Effector CD4-positive, alpha-beta T cell (primary cell): ENCODE measurements around the gene PPP1R2C.

Experiments
- DNase-seq: peaks from one replicate; pipeline ENCODE4 v3.0.0-alpha.2; 2020

PPP1R2C gene

DNA sequence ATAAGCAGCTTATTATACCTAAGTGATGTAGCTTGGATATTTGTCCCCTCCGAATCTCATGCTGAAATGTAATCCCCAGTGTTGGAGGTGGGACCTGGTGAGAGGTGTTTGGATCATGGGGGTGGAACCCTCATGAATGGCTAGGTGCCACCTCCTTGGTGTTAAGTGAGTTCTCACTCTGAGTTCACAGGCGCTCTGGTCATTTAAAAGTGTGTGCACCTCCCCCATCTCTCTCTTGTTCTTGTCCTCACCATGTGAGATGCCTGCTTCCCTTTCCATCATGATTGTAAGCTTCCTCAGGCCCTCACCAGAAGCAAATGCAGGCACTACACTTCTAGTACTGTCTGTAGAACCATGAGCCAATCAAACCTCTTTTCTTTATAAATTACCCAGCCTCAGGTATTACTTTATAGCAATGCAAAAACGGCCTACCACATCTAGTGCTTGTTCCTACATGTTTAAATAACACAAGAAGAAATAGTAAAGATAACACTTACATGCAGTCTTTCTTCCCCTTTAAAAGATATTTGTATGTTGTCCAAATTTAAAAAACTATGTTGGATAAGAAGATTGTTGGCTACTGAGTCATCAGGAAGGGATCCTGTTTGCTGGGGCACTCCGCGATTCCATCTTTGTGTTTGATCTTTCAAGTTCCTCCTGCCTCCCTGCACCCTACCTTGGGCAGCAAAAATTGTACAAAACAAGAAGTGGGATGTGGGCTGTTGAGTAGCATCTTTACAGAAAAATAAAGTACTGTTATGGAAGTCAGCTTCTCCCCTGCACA, 29.7 kb downstream of the PPP1R2C start:
- DNase-seq = no peak

DNA sequence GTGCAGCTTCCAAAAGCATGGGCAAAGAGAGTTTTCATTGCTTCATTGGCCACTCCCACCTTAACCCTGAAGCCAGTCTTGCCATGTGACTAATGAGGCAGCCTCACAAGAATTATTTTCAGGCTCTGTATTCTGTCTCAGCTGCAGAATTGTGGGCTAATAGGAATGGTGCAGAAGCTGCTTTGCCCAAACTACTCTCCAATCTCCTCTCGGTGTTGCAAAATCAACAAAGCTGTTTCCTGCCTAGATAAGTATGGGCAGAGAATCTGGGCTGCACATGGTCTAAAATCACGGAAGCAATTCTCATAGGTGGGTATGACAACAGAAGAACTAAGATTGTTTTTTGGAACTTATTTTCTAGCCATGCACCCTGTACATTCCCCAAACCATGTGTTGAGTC, 31.4 kb downstream of the PPP1R2C start:
- no peak for DNase-seq

GRCh38 chrX:42740456-42740855, 37.5 kb downstream of the PPP1R2C start:
- DNase-seq = no peak

- no peak for DNase-seq
Measured at GRCh38 chrX:42739741-42740140, 38.2 kb downstream of the PPP1R2C start.

DNA sequence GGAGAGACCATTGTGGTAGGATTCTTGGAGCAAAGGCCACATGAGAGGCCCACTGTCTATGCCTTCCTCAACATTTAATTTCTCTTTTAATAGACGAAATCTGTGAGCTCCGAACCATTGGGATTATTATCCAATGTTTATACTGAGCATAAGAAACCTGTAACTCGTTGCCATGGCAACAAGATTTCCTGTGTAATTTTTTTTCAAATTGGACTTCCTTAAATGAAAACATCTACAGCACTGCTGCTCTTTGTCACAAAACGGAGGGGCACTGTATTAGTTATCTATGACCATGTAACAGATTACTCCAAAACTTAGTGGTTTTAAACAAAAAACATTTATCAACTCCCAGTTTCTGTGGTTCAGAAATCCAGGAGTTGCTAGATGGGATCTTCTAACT, 38.7 kb downstream of the PPP1R2C start:
- no peak for DNase-seq

DNA sequence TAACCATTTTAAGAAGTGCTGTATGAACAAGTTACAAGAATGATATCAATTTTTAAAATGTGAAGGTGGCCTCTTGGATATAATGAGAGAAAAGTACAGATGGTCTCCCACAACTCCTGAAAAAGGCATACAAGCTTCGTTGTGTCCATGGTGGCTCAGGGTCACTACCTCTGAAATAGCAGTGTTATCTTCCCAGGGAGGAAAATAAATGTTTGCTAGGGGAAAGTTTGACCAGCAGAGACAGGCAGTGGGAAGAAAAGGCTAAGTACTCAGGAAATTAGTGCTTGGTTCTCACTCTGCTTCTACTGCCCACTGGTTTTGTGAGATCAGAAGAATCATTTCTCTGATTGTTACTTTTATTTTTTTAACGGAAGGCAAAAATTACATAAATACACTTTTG, 39.4 kb downstream of the PPP1R2C start:
- no peak for DNase-seq

- no peak for DNase-seq
Measured at GRCh38 chrX:42735250-42735649, 42.7 kb downstream of the PPP1R2C start.

GRCh38 chrX:42732506-42732905, 45.5 kb downstream of the PPP1R2C start:
- DNase-seq = no peak
